ENCODE data around the gene CEACAM19.

GRCh38 chr19:44731622-44732021 lies 60.3 kb downstream of the CEACAM19 start:
- TF ChIP-seq MIER1 (IDR thresholded peaks at IDR 0.05; ENCODE audit: low read depth) (no peak), RBM39 (optimal IDR thresholded peaks at IDR 0.05; ENCODE audit: low read depth, low read length) (no peak), CREB1 (IDR thresholded peaks at IDR 0.05) (no peak), CREB1 (CRISPR knock-in tag; IDR thresholded peaks at IDR 0.05) (no peak), TBL1XR1 (IDR thresholded peaks at IDR 0.05; ENCODE audit: low read length in 2 of 2) (no peak), ZNF134 (CRISPR knock-in tag; conservative IDR thresholded peaks at IDR 0.05) (no peak), SRF (CRISPR knock-in tag; IDR thresholded peaks at IDR 0.05) (no peak), TEAD4 (IDR thresholded peaks at IDR 0.05; ENCODE audit: low read length) (no peak), TEAD4 (CRISPR knock-in tag; IDR thresholded peaks at IDR 0.05; ENCODE audit: borderline replicate concordance) (no peak), POLR2A (conservative IDR thresholded peaks at IDR 0.05) (no peak)
- TF ChIP-seq, protein P1, sequence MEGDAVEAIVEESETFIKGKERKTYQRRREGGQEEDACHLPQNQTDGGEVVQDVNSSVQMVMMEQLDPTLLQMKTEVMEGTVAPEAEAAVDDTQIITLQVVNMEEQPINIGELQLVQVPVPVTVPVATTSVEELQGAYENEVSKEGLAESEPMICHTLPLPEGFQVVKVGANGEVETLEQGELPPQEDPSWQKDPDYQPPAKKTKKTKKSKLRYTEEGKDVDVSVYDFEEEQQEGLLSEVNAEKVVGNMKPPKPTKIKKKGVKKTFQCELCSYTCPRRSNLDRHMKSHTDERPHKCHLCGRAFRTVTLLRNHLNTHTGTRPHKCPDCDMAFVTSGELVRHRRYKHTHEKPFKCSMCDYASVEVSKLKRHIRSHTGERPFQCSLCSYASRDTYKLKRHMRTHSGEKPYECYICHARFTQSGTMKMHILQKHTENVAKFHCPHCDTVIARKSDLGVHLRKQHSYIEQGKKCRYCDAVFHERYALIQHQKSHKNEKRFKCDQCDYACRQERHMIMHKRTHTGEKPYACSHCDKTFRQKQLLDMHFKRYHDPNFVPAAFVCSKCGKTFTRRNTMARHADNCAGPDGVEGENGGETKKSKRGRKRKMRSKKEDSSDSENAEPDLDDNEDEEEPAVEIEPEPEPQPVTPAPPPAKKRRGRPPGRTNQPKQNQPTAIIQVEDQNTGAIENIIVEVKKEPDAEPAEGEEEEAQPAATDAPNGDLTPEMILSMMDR (IDR thresholded peaks at IDR 0.05 in 2 of 3, conservative IDR thresholded peaks at IDR 0.05 in 1 of 3; ENCODE audit: insufficient read depth in 2 of 3, low read depth in 1 of 3, low read length in 3 of 3), result no peak
- TF ChIP-seq, protein P2, sequence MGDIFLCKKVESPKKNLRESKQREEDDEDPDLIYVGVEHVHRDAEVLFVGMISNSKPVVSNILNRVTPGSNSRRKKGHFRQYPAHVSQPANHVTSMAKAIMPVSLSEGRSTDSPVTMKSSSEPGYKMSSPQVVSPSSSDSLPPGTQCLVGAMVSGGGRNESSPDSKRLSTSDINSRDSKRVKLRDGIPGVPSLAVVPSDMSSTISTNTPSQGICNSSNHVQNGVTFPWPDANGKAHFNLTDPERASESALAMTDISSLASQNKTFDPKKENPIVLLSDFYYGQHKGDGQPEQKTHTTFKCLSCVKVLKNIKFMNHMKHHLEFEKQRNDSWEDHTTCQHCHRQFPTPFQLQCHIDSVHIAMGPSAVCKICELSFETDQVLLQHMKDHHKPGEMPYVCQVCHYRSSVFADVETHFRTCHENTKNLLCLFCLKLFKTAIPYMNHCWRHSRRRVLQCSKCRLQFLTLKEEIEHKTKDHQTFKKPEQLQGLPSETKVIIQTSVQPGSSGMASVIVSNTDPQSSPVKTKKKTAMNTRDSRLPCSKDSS (IDR thresholded peaks at IDR 0.05; ENCODE audit: low read depth, partially characterized antibody), result no peak
- TF ChIP-seq, protein P3, sequence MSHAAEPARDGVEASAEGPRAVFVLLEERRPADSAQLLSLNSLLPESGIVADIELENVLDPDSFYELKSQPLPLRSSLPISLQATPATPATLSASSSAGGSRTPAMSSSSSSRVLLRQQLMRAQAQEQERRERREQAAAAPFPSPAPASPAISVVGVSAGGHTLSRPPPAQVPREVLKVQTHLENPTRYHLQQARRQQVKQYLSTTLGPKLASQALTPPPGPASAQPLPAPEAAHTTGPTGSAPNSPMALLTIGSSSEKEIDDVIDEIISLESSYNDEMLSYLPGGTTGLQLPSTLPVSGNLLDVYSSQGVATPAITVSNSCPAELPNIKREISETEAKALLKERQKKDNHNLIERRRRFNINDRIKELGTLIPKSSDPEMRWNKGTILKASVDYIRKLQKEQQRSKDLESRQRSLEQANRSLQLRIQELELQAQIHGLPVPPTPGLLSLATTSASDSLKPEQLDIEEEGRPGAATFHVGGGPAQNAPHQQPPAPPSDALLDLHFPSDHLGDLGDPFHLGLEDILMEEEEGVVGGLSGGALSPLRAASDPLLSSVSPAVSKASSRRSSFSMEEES (CRISPR knock-in tag; IDR thresholded peaks at IDR 0.05), result no peak
- TF ChIP-seq, protein P4, sequence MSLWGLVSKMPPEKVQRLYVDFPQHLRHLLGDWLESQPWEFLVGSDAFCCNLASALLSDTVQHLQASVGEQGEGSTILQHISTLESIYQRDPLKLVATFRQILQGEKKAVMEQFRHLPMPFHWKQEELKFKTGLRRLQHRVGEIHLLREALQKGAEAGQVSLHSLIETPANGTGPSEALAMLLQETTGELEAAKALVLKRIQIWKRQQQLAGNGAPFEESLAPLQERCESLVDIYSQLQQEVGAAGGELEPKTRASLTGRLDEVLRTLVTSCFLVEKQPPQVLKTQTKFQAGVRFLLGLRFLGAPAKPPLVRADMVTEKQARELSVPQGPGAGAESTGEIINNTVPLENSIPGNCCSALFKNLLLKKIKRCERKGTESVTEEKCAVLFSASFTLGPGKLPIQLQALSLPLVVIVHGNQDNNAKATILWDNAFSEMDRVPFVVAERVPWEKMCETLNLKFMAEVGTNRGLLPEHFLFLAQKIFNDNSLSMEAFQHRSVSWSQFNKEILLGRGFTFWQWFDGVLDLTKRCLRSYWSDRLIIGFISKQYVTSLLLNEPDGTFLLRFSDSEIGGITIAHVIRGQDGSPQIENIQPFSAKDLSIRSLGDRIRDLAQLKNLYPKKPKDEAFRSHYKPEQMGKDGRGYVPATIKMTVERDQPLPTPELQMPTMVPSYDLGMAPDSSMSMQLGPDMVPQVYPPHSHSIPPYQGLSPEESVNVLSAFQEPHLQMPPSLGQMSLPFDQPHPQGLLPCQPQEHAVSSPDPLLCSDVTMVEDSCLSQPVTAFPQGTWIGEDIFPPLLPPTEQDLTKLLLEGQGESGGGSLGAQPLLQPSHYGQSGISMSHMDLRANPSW (CRISPR knock-in tag; IDR thresholded peaks at IDR 0.05), result no peak
